Stomach smooth muscle (tissue), 2 donors: Measurements from ENCODE around the gene RIN3.

Source experiments
- H3K27ac ChIP-seq: one replicate; pipeline ENCODE4 v1.7.0; 2013; ENCODE audit warnings: mild to moderate bottlenecking, low read length, inconsistent platforms
- H3K27me3 ChIP-seq, 2 donors: one replicate each; pipeline ENCODE4 v1.7.0; 2013; ENCODE audit warnings: low read length in 2 of 2; ENCODE audit not compliant: insufficient read depth in 2 of 2, control insufficient read depth in 1 of 2
- H3K36me3 ChIP-seq, 2 donors: one replicate each; pipeline ENCODE4 v1.7.0; 2013; ENCODE audit warnings: low read length in 2 of 2; ENCODE audit not compliant: control insufficient read depth in 2 of 2, insufficient read depth in 2 of 2
- H3K4me1 ChIP-seq: one replicate; pipeline ENCODE4 v1.7.0; 2013; ENCODE audit warnings: low read length; ENCODE audit not compliant: control insufficient read depth, insufficient read depth
- H3K4me3 ChIP-seq, 2 donors: one replicate each; pipeline ENCODE4 v1.7.0; 2013; ENCODE audit warnings: low read length in 2 of 2
- H3K9ac ChIP-seq, 2 donors: one replicate each; pipeline ENCODE4 v1.7.0; 2013; ENCODE audit warnings: low read length in 2 of 2, mild to moderate bottlenecking in 1 of 2
- H3K9me3 ChIP-seq, 2 donors: one replicate each; pipeline ENCODE4 v1.7.0; 2013; ENCODE audit warnings: low read length in 2 of 2; ENCODE audit not compliant: control insufficient read depth in 2 of 2
- donor health status: healthy.
- donor health status: Pancreatic carcinoma.

RIN3 gene

DNA sequence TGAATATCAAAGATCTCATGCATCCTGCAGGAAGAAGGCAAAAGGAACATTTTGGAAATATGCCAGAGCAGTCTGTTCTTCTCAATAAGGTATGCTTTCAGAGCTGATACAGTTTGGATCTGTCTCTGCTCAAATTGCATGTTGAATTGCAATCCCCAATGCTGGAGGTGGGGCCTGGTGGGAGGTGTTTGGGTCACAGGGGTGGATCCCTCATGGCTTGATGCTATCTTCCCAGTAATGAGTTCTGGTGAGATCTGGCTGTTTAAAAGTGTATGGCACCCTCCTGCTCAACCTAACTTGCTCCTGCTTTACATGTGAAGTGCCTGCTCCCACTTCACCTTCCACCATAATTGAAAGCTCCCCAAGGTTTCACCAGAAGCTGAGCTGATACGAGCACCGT lies 76.6 kb downstream of the RIN3 start:
- no peaks in the 10 kb centered on the region for H3K27me3 ChIP-seq
- H3K36me3 ChIP-seq = no peaks in the 10 kb centered on the region
- no peak overlapping the region for H3K9ac ChIP-seq
- H3K4me3 ChIP-seq = no peak overlapping the region
- peak overlapping the region; percentile 62 for H3K27ac ChIP-seq
- no peaks in the 10 kb centered on the region for H3K9me3 ChIP-seq
- H3K4me1 ChIP-seq = peaks cover 44% of the 10 kb centered on the region

DNA sequence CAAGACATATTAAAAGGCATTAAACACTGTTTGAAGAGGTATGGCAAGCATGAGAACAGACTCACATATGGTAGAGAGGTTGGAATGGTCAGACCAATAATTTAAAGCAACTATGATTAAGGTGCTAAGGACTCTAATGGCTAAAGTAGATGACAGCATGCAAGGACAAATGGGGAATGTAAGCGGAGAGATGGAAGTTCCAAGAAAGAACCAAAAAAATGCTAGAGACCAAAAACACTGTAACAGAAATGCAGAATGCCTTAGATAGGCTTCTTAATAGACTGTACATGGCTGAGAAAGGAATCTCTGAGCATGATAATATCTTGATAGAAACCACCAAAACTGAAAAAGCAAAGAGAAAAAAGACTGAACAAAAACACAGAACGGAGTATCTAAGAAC lies 77.4 kb downstream of the RIN3 start:
- Histone ChIP-seq H3K4me1 (peaks cover 37% of the 10 kb centered on the region), H3K4me3 (no peak overlapping the region), H3K9me3 (peaks cover 0 to under 1% of the 10 kb centered on the region in 2 donors), H3K27ac (no peak overlapping the region), H3K36me3 (no peaks in the 10 kb centered on the region), H3K27me3 (no peaks in the 10 kb centered on the region), H3K9ac (no peak overlapping the region)

DNA sequence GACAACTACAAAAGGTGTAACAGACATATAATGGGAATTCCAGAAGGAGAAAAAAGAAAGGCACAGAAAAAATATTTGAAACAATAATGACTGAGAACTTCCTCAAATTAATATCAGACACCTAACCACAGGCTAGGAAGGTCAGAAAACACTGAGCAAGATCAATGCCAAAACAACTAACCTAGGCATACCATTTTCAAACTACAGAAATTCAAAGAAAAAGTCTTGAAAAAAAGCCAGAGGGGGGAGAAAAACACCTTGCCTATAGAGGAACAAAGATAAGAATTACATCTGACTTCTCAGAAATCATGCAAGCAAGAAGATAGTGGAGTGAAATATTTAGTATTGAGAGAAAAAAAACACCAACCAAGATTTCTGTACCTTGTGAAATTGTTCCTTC lies 77.8 kb downstream of the RIN3 start:
- H3K4me3 ChIP-seq = no peak overlapping the region
- peaks cover 33% of the 10 kb centered on the region for H3K4me1 ChIP-seq
- H3K27me3 ChIP-seq = no peaks in the 10 kb centered on the region
- peaks cover 0 to 3% of the 10 kb centered on the region in 2 donors for H3K9me3 ChIP-seq
- H3K27ac ChIP-seq = no peak overlapping the region
- H3K9ac ChIP-seq = no peak overlapping the region
- H3K36me3 ChIP-seq = peaks cover 0 to 2% of the 10 kb centered on the region in 2 donors

DNA sequence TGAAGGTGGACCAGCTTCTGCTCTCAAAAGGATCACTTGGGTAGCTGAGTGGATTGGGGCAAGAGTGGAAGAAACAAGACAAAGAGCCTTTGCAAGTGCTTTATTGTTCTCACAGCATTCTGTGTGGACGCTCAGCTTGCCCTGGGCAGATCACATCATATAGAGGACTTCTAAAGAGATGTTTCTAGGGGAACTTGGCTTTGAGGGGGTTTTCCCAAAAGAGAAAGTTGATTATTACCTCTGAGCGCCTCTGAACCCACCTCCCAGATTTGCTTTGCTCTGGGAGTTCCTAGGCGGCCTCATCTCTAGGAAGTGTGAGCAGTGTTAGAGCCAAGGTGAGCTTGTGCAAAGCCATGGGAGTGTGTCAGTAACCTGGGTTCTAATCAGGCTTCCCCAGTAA lies 81.7 kb downstream of the RIN3 start:
- peaks cover 12% of the 10 kb centered on the region for H3K4me1 ChIP-seq
- no peaks in the 10 kb centered on the region for H3K27me3 ChIP-seq
- H3K4me3 ChIP-seq = no peak overlapping the region
- H3K9ac ChIP-seq = no peak overlapping the region
- H3K9me3 ChIP-seq = peaks cover 7 to 8% of the 10 kb centered on the region in 2 donors
- peaks cover 2 to 10% of the 10 kb centered on the region in 2 donors for H3K36me3 ChIP-seq
- H3K27ac ChIP-seq = no peak overlapping the region

DNA sequence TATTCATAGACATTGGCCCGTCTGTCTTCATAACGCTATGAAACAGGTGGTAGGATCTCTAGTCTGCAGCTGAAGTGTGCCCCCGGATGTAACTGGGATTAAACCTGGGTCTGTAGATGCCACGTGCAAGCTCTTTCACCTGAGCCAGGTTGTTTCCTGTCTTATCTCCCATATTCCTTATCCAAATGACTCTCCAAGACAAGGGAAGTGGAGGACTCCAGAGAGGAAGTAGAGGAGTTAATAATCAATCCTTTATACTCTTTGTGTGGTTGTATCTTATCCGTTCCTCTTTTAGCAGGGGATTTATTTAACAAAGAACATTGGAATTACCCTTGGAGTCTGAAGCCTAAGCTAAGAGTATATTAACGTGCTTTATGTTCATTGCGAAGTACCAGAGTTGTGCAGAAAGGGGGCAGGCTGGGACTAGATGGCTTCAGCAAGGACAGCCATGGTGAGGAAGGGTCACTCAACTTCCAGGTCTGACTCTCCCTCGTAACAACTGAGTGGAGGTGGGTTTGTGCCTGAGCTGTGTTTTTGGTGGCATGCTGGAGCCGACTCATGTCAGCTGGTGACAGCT lies 82.8 kb downstream of the RIN3 start:
- H3K4me1 ChIP-seq = peaks cover 21% of the 10 kb centered on the region
- no peak overlapping the region for H3K4me3 ChIP-seq
- no peak overlapping the region for H3K27ac ChIP-seq
- H3K9me3 ChIP-seq = peaks cover 7 to 8% of the 10 kb centered on the region in 2 donors
- H3K27me3 ChIP-seq = no peaks in the 10 kb centered on the region
- H3K36me3 ChIP-seq = peaks cover 2 to 10% of the 10 kb centered on the region in 2 donors
- H3K9ac ChIP-seq = no peak overlapping the region

DNA sequence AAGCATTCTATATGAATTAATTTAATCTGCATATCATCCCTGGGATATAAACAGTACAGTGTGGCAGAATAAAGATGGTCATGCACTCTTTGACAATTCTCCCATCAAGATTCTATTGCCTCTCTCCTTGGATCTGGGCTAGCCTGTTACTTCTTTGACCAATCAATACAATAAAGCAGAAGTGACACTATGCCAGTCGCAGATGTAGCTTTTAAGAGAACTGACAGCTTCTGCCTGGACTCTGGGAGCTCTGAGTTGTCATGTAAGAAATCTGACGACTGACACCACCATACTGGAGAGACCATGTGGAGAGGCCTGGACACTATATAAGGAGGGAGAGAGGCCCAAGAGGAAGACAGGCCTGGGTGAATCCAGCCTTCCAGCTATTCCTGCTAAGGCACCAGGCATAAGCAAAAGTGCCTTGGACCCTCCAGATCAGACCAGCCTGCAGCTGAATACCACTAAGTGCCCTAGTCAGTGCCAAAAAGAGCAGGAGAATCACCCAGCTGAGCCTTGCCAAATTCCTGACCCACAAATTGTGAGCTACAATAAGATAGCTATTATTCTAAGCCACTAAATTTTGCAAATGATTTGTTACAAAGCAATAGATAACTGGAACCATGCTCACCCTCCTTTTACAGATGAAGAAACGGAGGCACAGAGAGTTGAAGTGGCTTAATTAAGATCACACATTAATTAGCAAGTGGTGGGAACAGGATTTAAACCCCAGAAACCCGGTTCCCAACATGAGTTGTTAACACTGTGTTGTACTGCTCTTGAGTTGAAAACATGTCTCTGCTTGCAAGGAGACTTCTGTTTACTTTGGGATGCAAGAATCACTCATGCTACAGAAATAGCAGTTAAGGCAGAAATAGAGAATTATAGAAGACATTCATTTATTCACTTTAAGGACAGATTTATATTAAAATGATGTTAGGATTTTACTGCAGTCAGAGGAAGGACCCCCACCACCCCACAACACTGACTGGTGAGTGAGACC lies 84.6 kb downstream of the RIN3 start:
- H3K9me3 ChIP-seq = peaks cover 7 to 8% of the 10 kb centered on the region in 2 donors
- H3K27ac ChIP-seq = peak overlapping the region; percentile 99
- H3K4me1 ChIP-seq = peaks cover 38% of the 10 kb centered on the region
- H3K27me3 ChIP-seq = no peaks in the 10 kb centered on the region
- no peak overlapping the region for H3K9ac ChIP-seq
- H3K4me3 ChIP-seq = no peak overlapping the region
- H3K36me3 ChIP-seq = peaks cover 2 to 10% of the 10 kb centered on the region in 2 donors

DNA sequence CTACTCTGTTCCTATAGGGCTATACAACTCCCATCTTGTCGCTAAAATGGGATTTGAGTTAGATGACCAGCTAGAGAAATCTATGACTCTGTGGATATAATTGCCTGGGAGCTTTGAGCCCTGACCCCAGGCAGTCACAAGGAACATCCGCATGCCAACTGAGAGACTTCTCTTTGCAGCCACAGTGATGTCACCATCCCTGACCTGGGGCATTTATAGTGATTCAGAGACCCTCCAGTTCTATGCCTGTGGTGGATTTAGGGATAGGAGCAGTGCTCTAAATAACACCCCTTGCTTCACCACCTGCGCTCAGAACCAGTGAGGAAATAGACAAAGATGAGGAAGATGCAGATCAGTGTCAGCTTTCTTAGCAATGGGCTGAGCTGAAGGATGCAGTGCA lies 86.2 kb downstream of the RIN3 start:
- Histone ChIP-seq H3K4me3 (no peak overlapping the region), H3K9me3 (peaks cover 7 to 8% of the 10 kb centered on the region in 2 donors), H3K9ac (no peak overlapping the region), H3K27me3 (no peaks in the 10 kb centered on the region), H3K36me3 (peaks cover 2 to 10% of the 10 kb centered on the region in 2 donors), H3K27ac (peak overlapping the region; percentile 99), H3K4me1 (peaks cover 54% of the 10 kb centered on the region)

DNA sequence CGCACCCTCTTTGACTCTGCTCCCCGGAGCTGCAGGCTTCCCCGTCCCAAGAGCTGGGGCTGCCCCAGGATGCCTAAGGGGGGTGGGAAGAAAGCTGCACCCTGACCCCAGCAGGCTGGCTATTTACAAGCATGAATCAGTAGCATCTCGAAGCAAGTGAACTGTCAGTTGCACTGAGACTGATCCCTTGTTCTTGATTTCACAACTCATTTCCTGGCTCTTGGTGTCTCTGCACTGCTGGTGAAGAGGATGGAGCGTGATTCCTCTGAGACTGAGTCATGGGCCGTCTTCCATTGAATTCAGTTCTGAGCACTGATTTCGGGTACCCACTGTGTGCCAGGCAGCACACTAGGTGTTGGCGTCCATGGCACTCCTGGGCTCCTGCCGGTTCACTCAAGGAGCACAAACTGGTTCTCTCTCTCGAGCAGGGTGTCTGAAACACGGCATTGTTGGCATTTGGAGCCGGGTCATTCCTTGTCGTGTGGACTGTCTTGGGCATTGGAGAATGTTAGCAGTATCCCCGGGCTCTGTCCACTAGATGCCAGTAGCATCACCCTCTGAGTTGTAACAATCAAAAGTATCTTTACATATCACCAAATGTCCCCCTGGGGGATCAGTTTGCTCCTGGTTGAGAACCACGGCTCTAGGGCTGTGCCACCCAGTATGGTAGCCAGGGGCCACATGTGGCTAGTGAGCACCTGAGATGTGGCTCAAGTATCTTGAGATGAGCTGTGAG lies 86.9 kb downstream of the RIN3 start:
- peak overlapping the region; percentile 99 for H3K27ac ChIP-seq
- no peaks in the 10 kb centered on the region for H3K27me3 ChIP-seq
- H3K4me1 ChIP-seq = peaks cover 61% of the 10 kb centered on the region
- H3K9me3 ChIP-seq = peaks cover 7 to 8% of the 10 kb centered on the region in 2 donors
- no peak overlapping the region for H3K9ac ChIP-seq
- H3K4me3 ChIP-seq = no peak overlapping the region
- H3K36me3 ChIP-seq = peaks cover 2 to 10% of the 10 kb centered on the region in 2 donors

DNA sequence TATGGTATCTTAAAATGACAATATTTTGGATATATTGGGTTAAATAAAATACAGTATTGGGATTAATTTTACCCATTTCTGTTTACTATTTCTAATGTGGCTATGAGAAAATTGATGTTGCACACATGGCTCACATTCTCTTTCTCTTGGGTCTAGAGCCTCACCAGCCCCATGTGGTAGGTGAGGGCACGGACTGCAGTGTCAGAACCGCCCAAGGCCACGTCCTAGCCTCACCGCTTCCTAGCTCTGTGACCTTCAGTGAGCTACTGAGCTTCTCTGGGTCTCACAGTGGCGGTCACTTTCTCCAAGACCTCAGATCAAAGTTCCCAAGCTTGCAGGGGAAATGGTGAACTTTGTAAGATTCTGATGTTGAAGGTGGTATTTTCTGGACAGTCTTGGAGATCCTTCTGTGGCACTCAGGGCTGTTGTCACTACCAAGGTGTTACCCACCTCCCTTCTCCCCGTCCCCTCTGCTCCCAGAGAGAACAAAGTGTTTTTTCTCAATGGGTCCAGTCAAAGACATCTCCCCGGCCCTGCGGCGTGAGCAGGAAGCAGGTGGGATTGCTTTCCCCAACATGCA lies 87.6 kb downstream of the RIN3 start:
- Histone ChIP-seq H3K36me3 (peaks cover 2 to 9% of the 10 kb centered on the region in 2 donors), H3K27ac (peak overlapping the region; percentile 99), H3K4me3 (peak overlapping the region in 1 of 2 donors; percentile 29), H3K27me3 (no peaks in the 10 kb centered on the region), H3K4me1 (peaks cover 62% of the 10 kb centered on the region), H3K9me3 (peaks cover 5 to 7% of the 10 kb centered on the region in 2 donors), H3K9ac (peak overlapping the region; percentile 3 to 66)

DNA sequence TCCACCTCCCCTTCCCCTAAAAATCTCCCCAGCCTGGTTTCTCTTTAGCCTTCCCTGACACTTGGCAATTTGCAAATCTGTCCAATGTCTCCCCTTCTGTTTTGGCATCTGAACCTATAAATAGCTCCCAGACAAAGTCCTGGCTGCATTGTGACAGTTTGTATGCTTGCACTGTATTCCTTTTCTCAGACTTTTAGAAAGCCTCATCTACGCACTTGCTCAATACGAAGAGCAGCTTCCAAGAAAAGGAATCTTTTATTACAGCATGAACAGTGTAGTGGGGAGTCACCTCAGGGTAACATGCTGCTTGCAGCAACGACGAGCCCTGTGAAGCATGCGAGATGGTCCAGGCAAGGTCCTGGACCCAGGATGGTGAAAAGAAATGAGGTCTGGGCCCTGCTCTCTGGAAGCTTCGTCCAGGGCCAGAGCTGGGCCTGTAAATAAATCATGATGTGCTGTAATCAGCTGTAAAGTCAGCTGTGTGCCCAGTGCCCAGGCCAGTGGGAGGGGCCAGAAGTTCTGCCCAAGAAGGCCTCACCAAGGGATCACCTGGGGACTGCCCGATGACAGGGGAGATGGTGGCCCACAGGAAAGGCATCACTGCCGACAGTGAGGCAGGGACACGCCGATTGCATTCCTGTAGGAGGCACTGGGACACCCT lies 88.3 kb downstream of the RIN3 start:
- Histone ChIP-seq H3K4me3 (peak overlapping the region in 1 of 2 donors; percentile 40), H3K27me3 (no peaks in the 10 kb centered on the region), H3K9ac (peak overlapping the region; percentile 75 to 78), H3K27ac (peak overlapping the region; percentile 99), H3K36me3 (peaks cover 2 to 6% of the 10 kb centered on the region in 2 donors), H3K4me1 (peaks cover 62% of the 10 kb centered on the region), H3K9me3 (peaks cover 4 to 7% of the 10 kb centered on the region in 2 donors)
